Endothelial cell of umbilical vein (primary cell): ENCODE results near the gene PEAK3. TPM values are rescaled to one million over a fixed set of nuclear protein-coding genes. Genes with fewer than 3 reads are reported as not detected.

Source experiments
- BruUV-seq: library from RNA; stranded (reverse); fragments of 400-500 nt; replicated peaks from 2 replicates; lab custom pipeline; 2021; lab: Mats Ljungman, UMichigan
- CTCF ChIA-PET: fragments of 300-600, 350-600 bp; sonication (Branson Sonifier 250); formaldehyde crosslinking; loops from one replicate; lab custom pipeline; 2021; ENCODE audit warnings: antibody characterized with exemption, inconsistent platforms; lab: Charles Lee
- POLR2A ChIA-PET: fragments of 300-600, 350-600 bp; sonication (Branson Sonifier 250); formaldehyde crosslinking; loops from one replicate; lab custom pipeline; 2021; ENCODE audit warnings: antibody characterized with exemption, inconsistent platforms; lab: Charles Lee
- DNase-seq: peaks from one replicate; pipeline ENCODE4 v3.0.0-alpha.2; 2011; ENCODE audit warnings: low read depth, low spot score
- FAIRE-seq: peaks from 2 replicates; lab custom pipeline; 2011; peaks lifted over from hg19 to GRCh38; lab: Jason Lieb, UNC
- H2AFZ ChIP-seq: 2 replicates; pipeline ENCODE4 v1.6.0; 2012; ENCODE audit warnings: low read depth, low read length, control low read depth, inconsistent platforms
- H3K27ac ChIP-seq: 2 replicates; pipeline ENCODE4 v1.5.1; 2011; ENCODE audit warnings: low read depth, mild to moderate bottlenecking, control low read depth, low read length, moderate library complexity; ENCODE audit not compliant: insufficient read depth
- H3K27me3 ChIP-seq, 2 experiments: 2 replicates each; pipeline versions ENCODE4 v1.6.0 to v1.6.1; 2011; ENCODE audit warnings: low read length in 2 of 2, mixed read lengths in 1 of 2; ENCODE audit not compliant: control insufficient read depth in 2 of 2, insufficient read depth in 2 of 2
- H3K36me3 ChIP-seq, 2 experiments: 2 replicates in 1 of 2; 3 replicates in 1 of 2; pipeline ENCODE4 v1.5.1; 2011; ENCODE audit warnings: low read length in 2 of 2, mild to moderate bottlenecking in 1 of 2, moderate library complexity in 1 of 2; ENCODE audit not compliant: control insufficient read depth in 2 of 2, insufficient read depth in 2 of 2; ENCODE audit errors: extremely low read depth in 1 of 2
- H3K4me1 ChIP-seq: 3 replicates; pipeline ENCODE4 v1.5.1; 2011; ENCODE audit warnings: mild to moderate bottlenecking, low read length; ENCODE audit not compliant: control insufficient read depth, insufficient read depth; ENCODE audit errors: extremely low read depth
- H3K4me2 ChIP-seq: 2 replicates; pipeline ENCODE4 v1.6.1; 2011; ENCODE audit warnings: low read length, control low read depth, mixed read lengths; ENCODE audit not compliant: insufficient read depth
- H3K4me3 ChIP-seq, 3 experiments: fragments of 200-600 bp in 1 of 3; sonication (generic), shearing (Covaris generic) in 1 of 3; replicated peaks in 1 of 3; 2 replicates each; pipeline ENCODE4 v1.5.1; 2011 to 2016; ENCODE audit warnings: control low read depth in 3 of 3, low read length in 3 of 3, mild to moderate bottlenecking in 2 of 3, inconsistent platforms in 1 of 3, low read depth in 1 of 3, moderate library complexity in 1 of 3; ENCODE audit not compliant: insufficient read depth in 1 of 3
- H3K79me2 ChIP-seq: 2 replicates; pipeline ENCODE4 v1.6.0; 2012; ENCODE audit warnings: low read length, inconsistent platforms; ENCODE audit not compliant: control insufficient read depth, insufficient read depth
- H3K9ac ChIP-seq: replicated peaks from 2 replicates; pipeline ENCODE3; 2011; ENCODE audit warnings: low read length, control low read depth; ENCODE audit not compliant: insufficient read depth; ENCODE audit errors: extremely low read depth
- H3K9me1 ChIP-seq: replicated peaks from 3 replicates; pipeline ENCODE4 v1.6.0; 2011; ENCODE audit warnings: mild to moderate bottlenecking, low read length; ENCODE audit not compliant: control insufficient read depth, insufficient read depth; ENCODE audit errors: extremely low read depth
- H3K9me3 ChIP-seq: replicated peaks from 2 replicates; pipeline ENCODE4 v1.5.1; 2012; ENCODE audit warnings: low read length, inconsistent platforms; ENCODE audit not compliant: control insufficient read depth, insufficient read depth
- H4K20me1 ChIP-seq: replicated peaks from 2 replicates; pipeline ENCODE3; 2011; ENCODE audit warnings: mild to moderate bottlenecking, low read length; ENCODE audit not compliant: control insufficient read depth, insufficient read depth; ENCODE audit errors: extremely low read depth
- CTCF ChIP-seq, 2 donors: IDR thresholded peaks; 1 replicate in 1 of 2; 2 replicates in 1 of 2; pipeline ENCODE4 v1.5.1; 2011; ENCODE audit warnings: low read length in 2 of 2, mild to moderate bottlenecking in 2 of 2, moderate library complexity in 2 of 2, control low read depth in 1 of 2, inconsistent platforms in 1 of 2, low read depth in 1 of 2; ENCODE audit not compliant: insufficient read depth in 1 of 2; ENCODE audit errors: extremely low read depth in 1 of 2
- EZH2 ChIP-seq: IDR thresholded peaks from 2 replicates; pipeline ENCODE4 v1.6.1; 2012; ENCODE audit warnings: borderline replicate concordance, low read depth, mild to moderate bottlenecking, moderate library complexity, low read length, inconsistent platforms; ENCODE audit not compliant: severe bottlenecking
- FOS ChIP-seq: IDR thresholded peaks from 2 replicates; pipeline ENCODE4 v1.6.1; 2011; ENCODE audit warnings: mild to moderate bottlenecking, low read length, moderate library complexity, borderline replicate concordance; ENCODE audit not compliant: insufficient read depth
- GATA2 ChIP-seq: IDR thresholded peaks from 2 replicates; pipeline ENCODE4 v1.7.0; 2011; ENCODE audit warnings: low read depth, mild to moderate bottlenecking, moderate library complexity, mixed read lengths, low read length; ENCODE audit not compliant: insufficient read length, insufficient read depth
- JUN ChIP-seq: IDR thresholded peaks from 2 replicates; pipeline ENCODE4 v1.6.1; 2011; ENCODE audit warnings: borderline replicate concordance, low read depth; ENCODE audit not compliant: insufficient read length, insufficient read depth
- MAX ChIP-seq: IDR thresholded peaks from 2 replicates; pipeline ENCODE4 v1.6.1; 2011; ENCODE audit not compliant: insufficient read depth, insufficient read length
- MYC ChIP-seq: IDR thresholded peaks from one replicate; pipeline ENCODE4 v1.6.1; 2011; ENCODE audit warnings: mild to moderate bottlenecking, low read depth, low read length
- POLR2A ChIP-seq: IDR thresholded peaks from 2 replicates; pipeline ENCODE4 v1.6.1; 2012; ENCODE audit warnings: low read depth, mild to moderate bottlenecking, control low read depth, low read length
- POLR2AphosphoS5 ChIP-seq: IDR thresholded peaks from 2 replicates; pipeline ENCODE4 v1.6.1; 2012; ENCODE audit warnings: low read depth, mild to moderate bottlenecking, control low read depth, low read length, moderate library complexity; ENCODE audit not compliant: insufficient read depth
- dilution Hi-C: fragments of 300-500 bp; cut with MboI; formaldehyde crosslinking; loops from one replicate; pipeline ENCODE4 v1.15.0; 2019; ENCODE audit warnings: low sequenced_read_pairs; ENCODE audit not compliant: extremely low pct_ligation_motif_present
- intact Hi-C: fragments of 100-400 bp; cut with micrococcal nuclease; formaldehyde crosslinking; loops from one replicate; pipeline ENCODE4 v1.10.0; 2022
- polyA plus RNA-seq, 4 experiments: library from polyadenylated mRNA; depleted of rRNA in 3 of 4; stranded (reverse) in 3 of 4; unstranded in 1 of 4; fragments of >200 nt; gene quantifications; 2 replicates each; pipeline versions ENCODE4 v1.2.1 to v1.2.3, GENCODE V29; 2011 to 2012; ENCODE audit warnings: missing spikeins in 1 of 4
- total RNA-seq: library from RNA; stranded (reverse); gene quantifications from 2 replicates; pipeline ENCODE4 v1.2.3, GENCODE V29; 2021

Gene PEAK3
- total and polyA plus RNA-seq, 2 donors (not counting 3 experiments of a cell fraction or from before 2014, with no cell fraction given), result 0.03 TPM; not detected in 1

GRCh38 chr19:2296141-2296540, 14.2 kb upstream of the PEAK3 start:
- no peak overlapping the region for H3K4me2 ChIP-seq
- no TSS peak for BruUV-seq
- ChIA-PET CTCF (interaction anchor here (2.5 kb wide), 1 partner anchor 8 kb away, joined by 5 read pairs; no protein-coding TSS in a partner anchor), POLR2A (no interaction called here)
- DNase-seq (no peak), FAIRE-seq (no peak)
- H3K9me3 ChIP-seq, result no peaks in the 10 kb centered on the region
- H3K27me3 ChIP-seq, result peaks cover 18 to 30% of the 10 kb centered on the region in 2 experiments
- H3K9ac ChIP-seq, result no peak overlapping the region
- no peaks in the 10 kb centered on the region for H3K9me1 ChIP-seq
- TF ChIP-seq MYC (no peak), MAX (no peak), POLR2A (no peak), JUN (no peak), EZH2 (no peak), POLR2AphosphoS5 (no peak), CTCF (IDR thresholded peaks at IDR 0.05; ENCODE audit: extremely low read depth in 1 of 2, insufficient read depth in 1 of 2, low read depth in 1 of 2, low read length in 2 of 2) (no peak), FOS (no peak), GATA2 (no peak)
- no peak overlapping the region for H3K27ac ChIP-seq
- intact Hi-C loops (no loop called here), dilution Hi-C loops (no loop called here)
- peaks cover 3% of the 10 kb centered on the region for H3K4me1 ChIP-seq
- no peaks in the 10 kb centered on the region for H3K79me2 ChIP-seq
- H4K20me1 ChIP-seq, result no peaks in the 10 kb centered on the region
- no peaks in the 10 kb centered on the region for H3K36me3 ChIP-seq
- H2AFZ ChIP-seq, result no peak overlapping the region
- H3K4me3 ChIP-seq, result no peak overlapping the region
